ENCODE data around the gene LGALS3.

DNA sequence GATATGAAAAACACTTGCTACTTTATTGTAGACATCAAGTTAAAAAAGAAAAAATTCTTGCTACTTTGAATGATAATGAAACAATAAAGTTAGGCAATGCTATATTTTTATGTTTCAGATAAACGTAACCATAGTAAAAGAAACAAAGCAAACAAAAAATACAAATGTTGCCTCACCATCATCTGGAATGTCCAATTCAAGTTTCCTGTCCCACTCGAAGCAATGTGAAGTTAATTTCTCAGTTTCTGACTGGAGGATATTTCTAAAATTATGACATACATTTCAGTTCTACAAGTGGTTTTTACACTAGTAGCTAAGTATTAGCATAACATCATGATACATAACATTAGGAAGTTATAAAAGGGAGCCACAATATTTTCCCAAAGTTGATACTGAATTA lies 41.5 kb downstream of the LGALS3 start:
- TF ChIP-seq POLR2A (IDR thresholded peaks at IDR 0.05; ENCODE audit: low read depth, low read length) (no peak), POLR2AphosphoS5 (IDR thresholded peaks at IDR 0.05; ENCODE audit: low read depth, low read length) (no peak)

All from GM12891 (cell line).